ENCODE data around the gene CLASP2.
"Not testable (repeated sequence)": the region's sequence is repeated elsewhere in the genome, so short reads cannot be mapped to it uniquely, and the experiment has no call there.

DNA sequence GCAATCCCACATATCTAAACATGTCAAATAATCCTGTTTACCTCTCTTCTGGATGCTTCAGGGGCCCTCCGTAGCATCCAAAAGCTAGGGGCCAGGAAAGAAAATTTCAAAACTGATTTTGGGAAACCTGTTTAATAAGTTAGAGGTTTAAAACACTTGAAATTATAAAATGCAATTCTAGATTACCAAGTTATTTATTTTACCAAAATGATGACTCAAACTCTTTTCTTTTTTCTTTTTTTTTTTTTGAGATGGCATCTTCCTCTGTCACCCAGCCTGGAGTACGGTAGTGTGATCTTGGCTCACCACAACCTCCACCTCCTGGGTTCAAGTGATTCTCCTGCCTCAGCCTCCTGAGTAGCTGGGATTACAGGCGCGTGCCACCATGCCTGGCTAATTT is 258.5 kb downstream of the CLASP2 start:
- TF ChIP-seq, protein P1, sequence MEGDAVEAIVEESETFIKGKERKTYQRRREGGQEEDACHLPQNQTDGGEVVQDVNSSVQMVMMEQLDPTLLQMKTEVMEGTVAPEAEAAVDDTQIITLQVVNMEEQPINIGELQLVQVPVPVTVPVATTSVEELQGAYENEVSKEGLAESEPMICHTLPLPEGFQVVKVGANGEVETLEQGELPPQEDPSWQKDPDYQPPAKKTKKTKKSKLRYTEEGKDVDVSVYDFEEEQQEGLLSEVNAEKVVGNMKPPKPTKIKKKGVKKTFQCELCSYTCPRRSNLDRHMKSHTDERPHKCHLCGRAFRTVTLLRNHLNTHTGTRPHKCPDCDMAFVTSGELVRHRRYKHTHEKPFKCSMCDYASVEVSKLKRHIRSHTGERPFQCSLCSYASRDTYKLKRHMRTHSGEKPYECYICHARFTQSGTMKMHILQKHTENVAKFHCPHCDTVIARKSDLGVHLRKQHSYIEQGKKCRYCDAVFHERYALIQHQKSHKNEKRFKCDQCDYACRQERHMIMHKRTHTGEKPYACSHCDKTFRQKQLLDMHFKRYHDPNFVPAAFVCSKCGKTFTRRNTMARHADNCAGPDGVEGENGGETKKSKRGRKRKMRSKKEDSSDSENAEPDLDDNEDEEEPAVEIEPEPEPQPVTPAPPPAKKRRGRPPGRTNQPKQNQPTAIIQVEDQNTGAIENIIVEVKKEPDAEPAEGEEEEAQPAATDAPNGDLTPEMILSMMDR (IDR thresholded peaks at IDR 0.05; ENCODE audit: insufficient read depth, low read depth, low read length) = not testable (repeated sequence)
- TF ChIP-seq EZH2 (IDR thresholded peaks at IDR 0.05; ENCODE audit: insufficient read depth, low read length) = not testable (repeated sequence)
